SK-N-MC (cell line): ENCODE data around the gene FAM209A.

Experiments
- EZH2 ChIP-seq: fragments of 200-600 bp; sonication (generic); IDR thresholded peaks from one replicate; pipeline ENCODE4 v1.6.1; 2017; ENCODE audit warnings: antibody characterized with exemption
- FOXP2 ChIP-seq: optimal IDR thresholded peaks from 2 replicates; pipeline ENCODE3; 2011; ENCODE audit warnings: mild to moderate bottlenecking, moderate library complexity; ENCODE audit not compliant: insufficient read depth; ENCODE audit errors: extremely low read length, control extremely low read depth
- POLR2AphosphoS5 ChIP-seq: IDR thresholded peaks from 2 replicates; pipeline ENCODE4 v1.6.1; 2012; ENCODE audit warnings: mild to moderate bottlenecking, low read depth, low read length, borderline replicate concordance

DNA sequence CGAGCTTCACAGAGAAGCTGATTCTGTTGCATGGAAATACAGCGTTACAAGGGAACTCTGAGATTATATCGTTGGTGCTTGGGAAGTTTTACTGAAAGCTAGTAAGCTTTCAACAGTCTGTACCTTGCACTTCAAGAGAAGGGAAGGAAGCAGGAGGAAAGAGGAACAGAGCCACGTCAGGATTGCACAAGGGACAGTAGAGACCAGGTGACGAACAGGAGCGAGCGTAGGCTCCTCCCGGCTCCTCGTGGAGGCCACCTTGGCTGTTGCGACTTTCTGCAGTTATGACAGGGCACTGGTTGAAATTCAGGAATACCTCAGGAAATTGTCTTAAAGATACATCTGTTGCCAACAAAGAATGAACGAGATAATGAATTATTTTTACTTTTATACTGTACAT is 37.3 kb upstream of the FAM209A start:
- no peak for TF ChIP-seq EZH2
- no peak for TF ChIP-seq POLR2AphosphoS5
- TF ChIP-seq FOXP2: no peak
